22Rv1 (cell line): Measurements from ENCODE around the gene CCDC127.

Experiments
- H3K27ac ChIP-seq: fragments of 450-650 bp; 2 replicates; pipeline ENCODE4 v1.5.1; 2017
- CTCF ChIP-seq: fragments of 450-650 bp; IDR thresholded peaks from 2 replicates; pipeline ENCODE4 v1.5.1; 2017; ENCODE audit warnings: mild to moderate bottlenecking
- ZFX ChIP-seq: fragments of 450-650 bp; IDR thresholded peaks from 2 replicates; pipeline ENCODE4 v1.6.1; 2017; ENCODE audit warnings: antibody characterized with exemption, borderline replicate concordance

CCDC127 gene

GRCh38 chr5:185095-186070 is 32.6 kb downstream of the CCDC127 start:
- no peak for TF ChIP-seq CTCF
- TF ChIP-seq ZFX = no peak
- no peak overlapping the region for H3K27ac ChIP-seq

GRCh38 chr5:184471-184870 is 33.5 kb downstream of the CCDC127 start:
- TF ChIP-seq ZFX = no peak
- TF ChIP-seq CTCF = no peak
- H3K27ac ChIP-seq = no peak overlapping the region

- TF ChIP-seq CTCF = no peak
- no peak for TF ChIP-seq ZFX
- no peak overlapping the region for H3K27ac ChIP-seq
These were observed 35.8 kb downstream of the CCDC127 start for GRCh38 chr5:182126-182525.

- TF ChIP-seq CTCF = no peak
- TF ChIP-seq ZFX = no peak
- H3K27ac ChIP-seq = no peak overlapping the region
These were observed 36.4 kb downstream of the CCDC127 start for GRCh38 chr5:181566-181965.

GRCh38 chr5:181160-181559 is 36.8 kb downstream of the CCDC127 start:
- no peak for TF ChIP-seq ZFX
- TF ChIP-seq CTCF = no peak

GRCh38 chr5:180286-180918 is 37.6 kb downstream of the CCDC127 start:
- no peak overlapping the region for H3K27ac ChIP-seq
- TF ChIP-seq CTCF (no peak), ZFX (no peak)

More at GRCh38 chr5:181160-181559, 36.8 kb downstream of the CCDC127 start:
- H3K27ac ChIP-seq = no peak overlapping the region

- no peak for TF ChIP-seq CTCF
- no peak for TF ChIP-seq ZFX
- no peak overlapping the region for H3K27ac ChIP-seq
These were observed 38.6 kb downstream of the CCDC127 start for GRCh38 chr5:179401-179800.
